Measurements from ENCODE around the gene ALK.
A peak's percentile ranks its signal among the peaks of the same experiment; 100 is the strongest.
"Not testable (repeated sequence)": the region's sequence is repeated elsewhere in the genome, so short reads cannot be mapped to it uniquely, and the experiment has no call there.

Gene ALK

GRCh38 chr2:29753671-29754444, 167.5 kb downstream of the ALK start:
- no peak for DNase-seq

- DNase-seq: no peak
These were observed 170.0 kb downstream of the ALK start for GRCh38 chr2:29751390-29751789.

- DNase-seq: not testable (repeated sequence)
These were observed 170.9 kb downstream of the ALK start for GRCh38 chr2:29750463-29750862.

GRCh38 chr2:29749843-29750242, 171.5 kb downstream of the ALK start:
- no peak for DNase-seq

- no peak for DNase-seq
These were observed 172.3 kb downstream of the ALK start for GRCh38 chr2:29749041-29749440.

- DNase-seq: peak in 1 of 2 donors; percentile 11
These were observed 173.5 kb downstream of the ALK start for GRCh38 chr2:29747786-29748470.

- no peak for DNase-seq
These were observed 176.4 kb downstream of the ALK start for GRCh38 chr2:29744976-29745375.

- DNase-seq: no peak
These were observed 177.9 kb downstream of the ALK start for GRCh38 chr2:29743516-29743915.

GRCh38 chr2:29742656-29743055, 178.7 kb downstream of the ALK start:
- DNase-seq: no peak

GRCh38 chr2:29741132-29741531, 180.3 kb downstream of the ALK start:
- no peak for DNase-seq

GRCh38 chr2:29733965-29734364, 187.4 kb downstream of the ALK start:
- no peak for DNase-seq

- no peak for DNase-seq
These were observed 188.2 kb downstream of the ALK start for GRCh38 chr2:29733213-29733612.

GRCh38 chr2:29731948-29732347, 189.4 kb downstream of the ALK start:
- DNase-seq: no peak

GRCh38 chr2:29729932-29730331, 191.5 kb downstream of the ALK start:
- no peak for DNase-seq

GRCh38 chr2:29729401-29729800, 192.0 kb downstream of the ALK start:
- peak in 1 of 2 donors; percentile 28 for DNase-seq

GRCh38 chr2:29726976-29727375, 194.4 kb downstream of the ALK start:
- DNase-seq: no peak

GRCh38 chr2:29725610-29726009, 195.8 kb downstream of the ALK start:
- no peak for DNase-seq

GRCh38 chr2:29724282-29724681, 197.1 kb downstream of the ALK start:
- no peak for DNase-seq

- DNase-seq: no peak
These were observed 198.0 kb downstream of the ALK start for GRCh38 chr2:29723255-29724001.

- no peak for DNase-seq
These were observed 201.7 kb downstream of the ALK start for GRCh38 chr2:29719639-29720038.

GRCh38 chr2:29718076-29718686, 203.2 kb downstream of the ALK start:
- DNase-seq: no peak

- DNase-seq: no peak
These were observed 205.7 kb downstream of the ALK start for GRCh38 chr2:29715655-29716054.

- no peak for DNase-seq
These were observed 207.1 kb downstream of the ALK start for GRCh38 chr2:29714333-29714732.
